AG04449 (cell line): Measurements from ENCODE around the gene CFTR.

ENCODE experiments used
- CTCF ChIA-PET: fragments of 350-600 bp; formaldehyde crosslinking; extraction: SDS; loops from one replicate; lab custom pipeline; 2021; ENCODE audit warnings: antibody characterized with exemption; lab: Yijun Ruan, JAX
- POLR2A ChIA-PET: fragments of 400-600, 350-600 bp; formaldehyde crosslinking; extraction: SDS; loops from one replicate; lab custom pipeline; 2020; ENCODE audit warnings: antibody characterized with exemption, inconsistent platforms; lab: Yijun Ruan, JAX
- DNase-seq: peaks from one replicate; pipeline ENCODE4 v3.0.0-alpha.2; 2010; ENCODE audit warnings: low read depth, low spot score
- H3K4me3 ChIP-seq: 2 replicates; pipeline ENCODE4 v1.5.1; 2011; ENCODE audit warnings: low read depth, mild to moderate bottlenecking, control low read depth, low read length
- CTCF ChIP-seq: IDR thresholded peaks from one replicate; pipeline ENCODE4 v1.5.1; 2011; ENCODE audit warnings: mild to moderate bottlenecking, moderate library complexity, low read length, control low read depth, inconsistent platforms; ENCODE audit not compliant: insufficient read depth; ENCODE audit errors: missing control alignments

The CFTR gene

GRCh38 chr7:117587931-117588330, 108.1 kb downstream of the CFTR start:
- H3K4me3 ChIP-seq: no peak overlapping the region
- ChIA-PET CTCF (no interaction called here), POLR2A (no interaction called here)
- TF ChIP-seq CTCF: no peak
- no peak for DNase-seq

DNA sequence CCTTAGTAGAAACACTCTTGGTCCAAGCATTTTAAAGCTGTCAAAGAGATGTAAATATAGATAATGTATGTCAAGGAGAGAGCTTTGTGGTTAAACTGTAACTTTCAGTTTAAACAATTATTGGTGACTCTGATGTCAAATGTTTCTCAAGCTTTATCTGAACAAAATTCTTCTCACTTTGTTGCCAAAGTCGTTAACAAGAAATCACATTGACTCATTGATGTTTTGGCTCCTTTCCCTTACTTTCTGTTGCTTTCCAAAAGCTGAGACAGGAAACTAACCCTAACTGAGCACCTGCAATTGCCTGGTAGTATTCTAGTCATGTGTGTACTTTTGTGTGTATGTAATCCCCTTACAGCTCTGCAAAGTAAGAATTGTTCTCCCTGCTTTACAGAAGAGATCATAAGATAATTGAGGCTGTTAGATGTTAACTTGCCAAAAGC, 108.5 kb downstream of the CFTR start:
- no peak for DNase-seq
- ChIA-PET CTCF (no interaction called here), POLR2A (no interaction called here)
- H3K4me3 ChIP-seq: no peak overlapping the region
- TF ChIP-seq CTCF: no peak

- POLR2A ChIA-PET: no interaction called here
- no peak for TF ChIP-seq CTCF
- CTCF ChIA-PET: no interaction called here
- H3K4me3 ChIP-seq: no peak overlapping the region
- DNase-seq: no peak
Observed at GRCh38 chr7:117590191-117590590, 110.4 kb downstream of the CFTR start.

GRCh38 chr7:117592011-117592635, 112.3 kb downstream of the CFTR start:
- POLR2A ChIA-PET: no interaction called here
- no peak for DNase-seq

DNA sequence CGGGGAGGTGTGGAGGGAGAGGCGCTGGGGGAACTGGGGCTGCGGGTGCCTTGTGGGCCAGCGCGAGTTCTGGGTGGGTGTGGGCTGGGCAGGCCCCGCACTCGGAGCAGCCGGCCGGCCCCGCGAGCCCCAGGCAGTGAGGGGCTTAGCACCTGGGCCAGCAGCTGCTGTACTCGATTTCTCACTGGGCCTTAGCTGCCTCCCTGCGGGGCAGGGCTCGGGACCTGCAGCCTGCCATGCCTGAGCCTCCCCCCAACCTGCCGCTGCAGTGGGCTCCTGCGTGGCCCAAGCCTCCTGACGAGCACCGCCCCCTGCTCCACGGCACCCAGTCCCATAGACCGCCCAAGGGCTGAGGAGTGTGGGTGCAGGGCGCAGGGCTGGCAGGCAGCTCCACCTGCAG, 116.3 kb downstream of the CFTR start:
- H3K4me3 ChIP-seq: no peak overlapping the region
- CTCF ChIA-PET: no interaction called here
- TF ChIP-seq CTCF: no peak
- no peak for DNase-seq
- POLR2A ChIA-PET: no interaction called here

More at GRCh38 chr7:117592011-117592635, 112.3 kb downstream of the CFTR start:
- CTCF ChIA-PET: no interaction called here
- no peak for TF ChIP-seq CTCF
- no peak overlapping the region for H3K4me3 ChIP-seq

DNA sequence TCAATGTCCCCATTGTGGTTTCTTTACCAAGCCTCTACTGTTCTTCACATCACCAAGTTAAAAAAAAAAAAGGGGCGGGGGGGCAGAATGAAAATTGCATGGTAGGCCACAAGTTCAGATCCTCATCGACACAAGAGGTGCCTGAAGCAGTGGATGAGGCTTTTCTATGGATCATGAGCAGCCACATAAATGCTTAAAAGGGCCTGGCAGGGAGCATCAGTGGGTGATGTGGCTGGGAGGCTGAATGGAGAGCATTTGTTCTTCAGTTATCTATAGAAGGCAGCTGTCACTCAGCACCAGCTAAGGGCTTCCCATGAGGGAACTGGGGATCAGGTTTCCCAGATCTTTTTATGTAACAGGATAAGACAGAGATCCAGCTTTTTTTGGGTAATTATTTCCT, 117.9 kb downstream of the CFTR start:
- no peak for TF ChIP-seq CTCF
- CTCF ChIA-PET: no interaction called here
- no peak overlapping the region for H3K4me3 ChIP-seq
- DNase-seq: no peak
- POLR2A ChIA-PET: no interaction called here
